ENCODE results near the gene NOMO2. TPM values are rescaled to one million over a fixed set of nuclear protein-coding genes. Genes with fewer than 3 reads are reported as not detected.
"Not testable (repeated sequence)": the region's sequence is repeated elsewhere in the genome, so short reads cannot be mapped to it uniquely, and the experiment has no call there.

Gene NOMO2
- 98.6 and 153 TPM in 2 replicates for total RNA-seq

- DNase-seq (ENCODE audit: low read depth in 2 of 2): peak in 1 of 2 donors; percentile 43
Observed at GRCh38 chr16:18561727-18562314, at the start of gene NOMO2. TSS of gene NOMO2 (minus strand) at chr16:18562097. CDS start at chr16:18562040, 57 bp downstream.

GRCh38 chr16:18610147-18610803 is 48.4 kb upstream of the NOMO2 start:
- DNase-seq (ENCODE audit: low read depth in 2 of 2): not testable (repeated sequence)

GRCh38 chr16:18608271-18608670 is 46.4 kb upstream of the NOMO2 start:
- not testable (repeated sequence) for DNase-seq (ENCODE audit: low read depth in 2 of 2)

- DNase-seq (ENCODE audit: low read depth in 2 of 2): not testable (repeated sequence)
Observed at GRCh38 chr16:18603572-18604246, 41.8 kb upstream of the NOMO2 start.

DNA sequence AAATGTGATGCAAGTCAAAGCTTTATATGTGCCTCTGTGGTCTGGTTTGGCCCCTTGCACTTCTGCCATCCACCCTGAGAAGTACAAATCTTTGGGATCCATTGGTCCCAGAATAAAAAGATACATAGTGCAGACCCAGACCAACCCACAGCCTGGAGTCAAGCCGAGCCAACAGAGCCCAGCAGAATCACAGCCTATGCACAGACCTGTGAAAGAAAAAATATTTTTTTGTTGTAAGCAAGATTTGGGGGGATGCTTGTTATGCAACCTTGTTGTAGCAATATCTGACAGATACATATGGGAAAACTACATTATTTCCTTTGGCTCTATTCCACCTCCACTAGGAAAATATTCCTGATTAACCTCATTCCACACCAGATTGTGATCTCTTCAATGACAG is 36.7 kb upstream of the NOMO2 start:
- DNase-seq (ENCODE audit: low read depth in 2 of 2): not testable (repeated sequence)

DNA sequence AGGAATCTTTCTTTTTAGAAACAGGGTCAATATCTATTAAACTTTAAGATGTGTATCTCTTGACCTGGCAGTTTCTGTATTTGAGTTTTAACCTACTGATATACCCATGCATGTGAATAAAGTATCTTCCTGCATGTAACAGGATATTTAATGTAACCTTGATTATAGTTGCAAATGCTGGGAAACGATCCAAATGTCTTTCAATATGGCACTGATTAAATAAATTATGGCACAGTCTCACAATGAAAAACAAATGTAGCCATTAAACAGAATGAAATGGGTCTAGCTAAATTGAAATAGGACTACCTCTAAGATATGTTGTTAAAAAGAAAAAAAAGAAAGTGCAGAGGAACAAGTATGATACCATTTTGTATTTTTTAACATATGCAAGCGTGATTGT is 35.8 kb upstream of the NOMO2 start:
- not testable (repeated sequence) for DNase-seq (ENCODE audit: low read depth in 2 of 2)

DNA sequence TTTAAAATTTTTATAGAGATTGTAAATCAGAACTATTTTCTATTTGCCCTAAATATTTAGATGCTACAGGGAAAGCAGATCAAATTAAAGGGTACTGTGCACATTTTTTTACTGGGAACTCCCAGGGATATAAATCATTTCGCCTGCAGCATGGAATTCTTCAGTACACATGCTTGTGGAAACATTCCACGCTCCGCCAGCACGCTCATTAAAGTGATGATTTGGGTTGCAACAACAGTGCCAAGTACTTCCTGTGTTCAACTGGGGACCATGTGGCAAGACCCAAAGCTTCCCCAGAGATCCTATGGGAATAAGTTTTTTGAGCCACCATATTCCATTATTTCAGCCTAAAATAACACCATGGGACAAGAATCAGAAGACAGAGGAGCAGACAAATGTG is 35.4 kb upstream of the NOMO2 start:
- not testable (repeated sequence) for DNase-seq (ENCODE audit: low read depth in 2 of 2)

DNA sequence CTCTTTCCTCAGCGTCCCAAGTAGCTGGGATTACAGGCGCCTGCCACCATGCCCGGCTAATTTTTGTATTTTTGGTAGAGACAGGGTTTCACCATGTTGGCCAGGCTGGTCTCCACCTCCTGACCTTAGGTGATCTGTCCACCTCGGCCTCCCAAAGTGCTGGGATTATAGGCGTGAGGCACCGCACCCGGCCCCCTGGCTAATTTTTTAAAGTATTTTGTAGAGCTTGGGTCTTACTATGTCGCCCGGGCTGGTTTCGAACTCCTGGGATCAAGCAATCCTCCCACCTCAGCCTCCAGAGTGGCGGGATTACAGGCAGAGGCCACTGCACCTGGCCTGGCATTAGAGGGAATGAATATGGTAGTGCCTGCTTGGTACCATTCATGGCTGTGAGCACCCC is 33.9 kb upstream of the NOMO2 start:
- not testable (repeated sequence) for DNase-seq (ENCODE audit: low read depth in 2 of 2)

GRCh38 chr16:18594880-18595279 is 33.0 kb upstream of the NOMO2 start:
- not testable (repeated sequence) for DNase-seq (ENCODE audit: low read depth in 2 of 2)

GRCh38 chr16:18593904-18594303 is 32.0 kb upstream of the NOMO2 start:
- not testable (repeated sequence) for DNase-seq (ENCODE audit: low read depth in 2 of 2)

GRCh38 chr16:18592982-18593381 is 31.1 kb upstream of the NOMO2 start:
- not testable (repeated sequence) for DNase-seq (ENCODE audit: low read depth in 2 of 2)

DNA sequence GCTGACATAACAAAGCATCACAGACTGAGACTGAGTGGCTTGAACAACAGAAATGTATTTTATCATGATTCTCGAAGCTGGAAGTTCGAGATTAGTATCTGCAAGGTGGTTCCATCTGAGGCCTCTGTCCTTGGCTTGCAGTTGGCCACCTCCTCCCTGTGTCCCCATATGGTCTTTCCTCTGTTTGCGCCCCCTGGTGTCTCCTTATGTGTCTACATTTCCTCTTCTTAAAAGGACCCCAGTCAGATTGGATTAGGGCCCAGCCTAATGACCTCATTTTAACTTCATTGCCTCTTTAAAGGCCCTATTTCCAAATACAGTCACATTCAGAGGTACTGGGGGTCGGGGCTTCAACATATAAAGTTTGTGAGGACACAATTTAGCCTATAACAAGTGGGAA is 30.0 kb upstream of the NOMO2 start:
- DNase-seq (ENCODE audit: low read depth in 2 of 2): peak; percentile 5 to 29

- not testable (repeated sequence) for DNase-seq (ENCODE audit: low read depth in 2 of 2)
Observed at GRCh38 chr16:18591441-18591840, 29.5 kb upstream of the NOMO2 start.

DNA sequence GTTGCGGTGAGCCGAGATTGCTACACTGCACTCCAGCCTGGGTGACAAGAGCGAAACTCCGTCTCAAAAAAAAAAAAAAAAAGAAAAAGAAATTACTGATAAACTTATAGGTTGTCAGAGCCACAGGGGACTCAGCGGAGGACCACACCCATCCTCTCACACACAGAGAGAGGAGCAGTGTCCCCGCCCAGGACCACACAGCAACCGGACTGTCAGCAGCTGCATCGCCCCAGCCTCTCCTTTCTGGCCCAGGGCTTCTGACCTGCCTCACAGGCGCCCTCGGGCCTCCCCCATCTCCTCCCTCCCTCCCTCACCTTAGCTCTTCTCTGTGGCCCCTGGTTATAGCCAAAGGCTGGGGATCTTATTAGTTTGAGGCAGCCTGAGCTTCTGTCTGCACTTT is 27.9 kb upstream of the NOMO2 start:
- not testable (repeated sequence) for DNase-seq (ENCODE audit: low read depth in 2 of 2)

DNA sequence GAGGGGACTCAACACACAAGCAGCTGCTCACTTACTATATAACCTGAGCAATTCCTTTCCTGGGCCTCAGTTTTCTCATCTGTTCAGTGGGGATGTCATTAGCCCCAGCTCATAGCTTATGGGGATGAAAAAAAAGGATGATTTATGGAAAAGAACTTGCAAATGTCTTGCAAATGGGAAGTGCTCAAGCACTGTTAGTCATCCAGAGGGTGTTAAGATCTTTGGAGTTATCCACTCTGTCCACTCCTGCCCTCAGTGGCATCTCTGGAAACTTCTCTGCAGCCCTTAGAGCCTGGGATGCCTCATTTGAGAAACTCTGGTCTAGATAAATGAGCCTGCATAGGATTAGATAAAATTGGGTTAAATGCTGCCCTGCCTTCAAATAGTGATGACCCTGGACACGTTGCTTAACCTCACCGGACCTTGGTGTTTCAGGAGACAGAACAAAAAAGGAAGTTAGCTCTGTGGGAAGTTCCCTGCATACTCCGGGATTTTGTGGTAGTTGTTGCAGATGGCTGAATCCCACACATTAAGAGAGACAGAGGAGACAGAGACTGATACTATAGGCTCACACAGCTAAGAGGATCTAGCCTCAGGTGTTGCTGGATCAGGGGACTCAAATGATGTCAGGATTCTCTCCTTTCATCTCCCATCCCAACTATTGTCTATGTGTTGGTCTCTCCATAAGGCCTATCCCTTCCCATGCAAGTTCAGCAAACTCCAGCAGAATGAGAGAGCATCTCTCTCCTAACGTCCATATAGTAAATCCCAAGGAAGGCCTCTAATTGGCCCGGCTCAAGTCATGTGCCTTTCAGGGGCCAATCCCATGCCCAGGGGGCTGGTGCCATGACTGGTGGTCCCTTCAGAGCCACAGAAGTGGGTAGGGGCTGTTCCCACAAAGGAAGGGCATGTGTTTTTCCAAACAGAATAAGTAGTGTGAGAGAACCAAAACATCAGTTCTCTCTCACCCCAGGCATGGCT is 25.0 kb upstream of the NOMO2 start:
- not testable (repeated sequence) for DNase-seq (ENCODE audit: low read depth in 2 of 2)

DNA sequence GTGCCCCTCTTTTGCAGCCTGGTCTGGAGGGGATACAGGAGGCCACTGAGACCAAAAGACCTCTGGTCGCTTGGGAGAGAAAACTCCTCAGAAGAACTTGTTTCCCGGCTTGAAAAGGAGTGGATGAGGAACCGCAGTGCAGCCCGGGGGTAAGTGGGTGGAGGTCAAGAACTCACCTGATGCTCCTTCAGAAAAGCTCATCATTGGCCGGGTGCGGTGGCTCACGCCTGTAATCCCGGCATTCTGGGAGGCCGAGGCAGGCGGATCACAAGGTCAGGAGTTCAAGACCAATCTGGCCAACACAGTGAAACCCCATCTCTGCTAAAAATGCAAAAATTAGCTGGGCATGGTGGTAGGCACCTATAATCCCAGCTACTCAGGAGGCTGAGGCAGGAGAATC is 23.9 kb upstream of the NOMO2 start:
- not testable (repeated sequence) for DNase-seq (ENCODE audit: low read depth in 2 of 2)

DNA sequence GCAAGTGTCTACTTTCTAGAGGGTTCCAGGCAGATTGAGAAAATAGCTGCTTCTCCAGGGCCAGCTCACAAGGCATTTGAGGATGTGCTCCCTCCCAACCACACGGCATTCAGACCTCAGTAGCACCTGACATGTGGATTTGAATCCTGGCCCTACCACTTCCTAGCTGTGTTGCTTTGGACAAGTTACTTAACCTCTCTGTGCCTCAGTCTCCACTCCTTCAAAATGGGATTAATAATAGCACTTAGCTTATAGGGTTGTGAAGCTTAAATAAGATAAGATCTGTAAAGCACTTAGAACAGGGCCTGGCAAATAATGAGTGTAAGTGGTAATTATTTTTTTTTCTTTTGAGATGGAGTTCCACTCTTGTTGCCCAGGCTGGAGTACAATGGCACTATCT is 21.0 kb upstream of the NOMO2 start:
- DNase-seq (ENCODE audit: low read depth in 2 of 2): no peak

DNA sequence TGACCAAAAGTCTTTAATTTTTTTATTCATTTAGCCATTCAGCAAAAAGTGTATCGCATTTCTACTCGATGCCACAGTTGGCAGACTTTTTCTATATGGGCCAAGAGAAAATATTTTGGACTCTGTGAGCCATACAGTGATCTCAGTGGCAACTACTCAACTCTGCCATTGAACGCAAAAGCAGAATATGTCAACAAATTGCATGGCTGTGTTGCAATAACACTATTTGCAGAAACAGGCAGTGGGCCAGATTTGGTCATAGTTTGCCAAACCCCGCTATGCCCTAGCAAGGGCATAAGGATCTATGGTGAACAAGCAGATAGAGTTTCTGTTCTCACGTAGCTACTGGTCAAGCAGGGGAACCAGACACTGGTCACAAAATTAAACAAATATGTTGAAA is 18.5 kb upstream of the NOMO2 start:
- DNase-seq (ENCODE audit: low read depth in 2 of 2): not testable (repeated sequence)

DNA sequence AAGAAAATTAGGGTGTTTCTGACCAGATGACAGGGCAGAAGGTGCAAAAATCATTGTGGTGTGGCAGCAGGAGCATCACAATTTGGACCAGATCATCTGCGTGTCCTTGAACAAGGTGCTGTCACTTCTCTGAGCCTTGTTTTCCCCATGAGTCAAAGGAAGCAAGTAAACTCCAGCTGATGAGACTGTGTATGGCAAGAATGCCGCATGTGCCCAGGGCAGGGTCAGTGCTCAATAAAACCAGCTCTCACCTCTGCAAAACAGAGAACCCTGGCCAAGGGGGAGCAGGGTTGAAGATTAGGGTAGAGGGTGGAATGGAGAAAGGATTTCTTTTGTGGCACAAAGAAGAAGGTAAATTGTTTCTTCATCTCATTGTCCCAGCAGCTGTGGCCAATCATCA is 17.4 kb upstream of the NOMO2 start:
- not testable (repeated sequence) for DNase-seq (ENCODE audit: low read depth in 2 of 2)

- DNase-seq (ENCODE audit: low read depth in 2 of 2): not testable (repeated sequence)
Observed at GRCh38 chr16:18577942-18578341, 16.0 kb upstream of the NOMO2 start.

- not testable (repeated sequence) for DNase-seq (ENCODE audit: low read depth in 2 of 2)
Observed at GRCh38 chr16:18575945-18576344, 14.0 kb upstream of the NOMO2 start.
